Measurements from ENCODE around the gene FUT7.

FUT7 gene

GRCh38 chr9:136997830-136998234 lies 34.1 kb downstream of the FUT7 start:
- FAIRE-seq, result no peak

- no peak for FAIRE-seq
These were observed 34.5 kb downstream of the FUT7 start for GRCh38 chr9:136997371-136997770.

DNA sequence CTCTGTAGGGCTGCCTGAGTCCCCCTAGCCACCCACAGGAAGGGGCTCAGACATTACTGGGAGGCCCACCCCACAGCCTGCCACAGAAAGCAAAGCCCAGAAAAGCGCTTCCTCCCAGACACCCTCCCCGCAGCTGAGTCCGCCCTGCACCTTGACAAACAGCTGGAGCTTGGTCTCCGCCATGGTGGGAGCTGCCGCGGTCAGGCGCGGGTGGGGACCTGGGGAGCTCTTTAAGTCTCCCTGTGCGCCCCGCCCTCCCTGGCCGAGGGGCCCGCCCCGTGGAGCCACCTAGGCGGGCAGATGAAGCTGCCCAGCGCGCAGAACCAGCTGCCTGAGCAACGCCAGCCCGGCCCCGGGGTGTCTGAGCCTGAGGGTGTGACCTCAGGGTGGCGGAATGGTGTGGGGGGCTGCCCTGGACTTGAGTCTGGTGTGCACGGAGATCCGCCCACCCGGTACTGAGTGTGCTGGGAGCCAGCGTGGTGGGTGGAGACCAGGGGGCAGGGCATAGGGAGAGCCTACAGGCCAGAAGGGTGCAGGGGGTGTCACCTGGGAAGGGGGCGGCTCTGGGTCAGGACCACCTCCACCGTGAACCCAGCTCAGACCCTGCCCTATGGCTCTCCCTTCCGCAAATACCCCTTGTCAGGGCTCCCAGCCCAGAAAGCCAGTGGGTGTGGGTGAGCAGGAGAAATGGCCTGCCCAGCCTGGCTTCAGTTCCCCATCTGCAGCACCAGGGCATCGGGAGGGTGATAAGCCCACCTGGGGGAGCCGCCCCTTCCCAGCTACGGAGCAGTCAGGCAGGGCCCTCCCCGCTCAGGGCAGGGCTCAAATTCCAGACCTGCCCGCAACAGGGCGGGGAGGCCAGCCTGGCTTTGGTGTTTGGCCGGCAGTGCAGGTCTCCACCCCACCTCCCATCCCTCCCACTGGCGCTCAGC lies 35.3 kb downstream of the FUT7 start, which contains the start of gene CLIC3:
TSS of gene CLIC3 (minus strand) at position 208 of the 932 bp plus-strand sequence. CDS start at position 183, 25 bp downstream.
- FAIRE-seq, result no peak

GRCh38 chr9:136995772-136996311 lies 36.0 kb downstream of the FUT7 start:
- no peak for FAIRE-seq

DNA sequence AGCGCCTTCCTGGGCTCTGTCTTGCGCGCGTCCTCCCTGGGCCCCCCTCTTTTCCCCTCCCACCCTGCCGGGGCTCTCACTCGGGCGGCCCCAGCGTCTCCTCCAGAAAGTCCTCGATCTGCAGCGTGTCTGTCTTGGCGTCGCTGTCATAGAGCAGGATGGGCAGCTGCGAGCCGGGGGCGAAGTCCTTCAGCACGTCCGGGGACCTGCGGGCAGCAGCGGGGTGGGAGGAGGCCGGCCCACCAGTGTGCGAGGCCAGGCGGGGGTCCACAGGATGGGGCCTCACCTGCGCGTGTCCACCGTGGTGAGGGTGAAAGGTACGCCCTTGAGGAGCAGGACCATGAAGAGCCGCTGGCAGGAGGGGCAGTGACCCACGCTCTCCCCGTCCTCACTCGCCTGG lies 36.5 kb downstream of the FUT7 start:
- no peak for FAIRE-seq

DNA sequence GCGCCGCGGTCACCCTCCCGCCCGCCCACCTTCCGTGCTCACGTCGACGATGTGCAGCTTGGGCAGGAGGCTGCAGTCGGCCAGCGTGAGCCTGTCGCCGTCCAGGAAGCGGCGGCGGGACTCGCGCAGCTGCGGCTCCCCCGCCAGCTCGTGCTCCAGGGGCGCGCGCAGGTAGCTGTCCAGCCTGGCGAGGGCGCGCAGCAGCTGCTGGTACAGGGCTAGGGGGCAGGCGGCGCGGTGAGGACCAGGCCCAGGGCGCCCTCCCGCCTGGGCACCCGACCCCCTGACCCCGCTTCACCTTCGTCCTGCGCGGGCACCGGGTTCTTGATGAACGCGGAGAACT lies 37.0 kb downstream of the FUT7 start:
- no peak for FAIRE-seq

DNA sequence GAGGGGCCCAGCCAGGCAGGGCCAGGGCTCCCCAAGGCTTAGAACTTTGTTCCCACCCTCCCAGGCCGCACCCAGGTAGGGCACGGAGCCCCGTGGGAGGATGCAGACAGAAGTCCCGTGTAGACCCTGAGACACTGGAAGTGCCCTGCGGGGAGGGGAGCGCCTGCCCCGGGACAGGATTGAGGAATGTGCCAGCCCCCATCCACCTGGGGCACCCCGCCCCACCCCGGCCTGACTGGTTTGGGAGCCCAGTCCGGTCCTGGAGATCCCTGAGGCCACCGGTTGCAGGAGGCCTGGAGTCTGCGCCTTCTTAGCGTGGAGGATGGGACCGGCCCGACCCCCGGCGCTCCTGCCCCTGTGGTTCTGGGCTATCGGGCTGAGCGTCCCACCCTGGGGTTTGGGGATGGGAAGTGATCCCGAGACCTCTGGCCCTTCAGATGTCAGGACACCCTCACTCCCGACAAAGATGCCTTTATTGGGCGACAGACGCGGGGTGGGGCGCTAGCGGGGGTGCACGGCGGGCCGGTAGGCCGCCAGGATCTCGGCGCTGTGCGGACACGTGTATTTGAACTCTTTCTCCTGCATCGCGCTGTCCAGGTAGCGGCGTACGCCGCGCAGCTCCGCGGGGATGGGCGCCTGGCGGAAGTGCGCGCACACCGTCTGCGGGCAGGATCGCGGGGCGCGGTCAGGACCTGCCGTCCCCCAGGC lies 37.6 kb downstream of the FUT7 start:
- FAIRE-seq, result no peak

DNA sequence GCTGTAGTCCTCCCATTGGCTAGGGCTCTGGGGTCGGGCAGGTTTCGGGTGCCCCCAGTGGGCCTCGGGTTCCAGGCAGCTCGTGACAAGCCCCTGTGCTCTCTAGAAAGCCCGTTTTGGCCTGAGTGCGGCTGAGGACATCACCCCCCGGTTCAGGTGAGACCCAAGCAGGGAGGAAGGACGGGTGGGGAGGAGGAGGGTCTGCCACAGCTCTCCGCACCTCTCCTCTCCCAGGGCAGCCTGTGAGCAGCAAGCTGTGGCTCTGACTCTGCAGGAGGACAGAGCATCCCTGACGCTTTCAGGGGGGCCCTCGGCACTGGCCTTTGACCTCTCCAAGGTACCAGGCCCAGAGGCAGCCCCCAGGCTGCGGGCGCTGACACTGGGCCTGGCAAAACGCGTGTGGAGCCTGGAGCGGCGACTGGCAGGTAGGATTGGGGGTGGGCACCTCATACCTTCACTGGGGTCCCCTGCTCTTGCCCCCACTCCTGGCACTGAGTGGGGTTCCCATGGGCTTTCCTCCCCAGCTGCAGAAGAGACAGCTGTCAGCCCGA lies 39.0 kb downstream of the FUT7 start:
- FAIRE-seq, result no peak

GRCh38 chr9:136991993-136992818 lies 39.7 kb downstream of the FUT7 start, which contains the start of gene PAXX:
Gene PAXX, plus strand, starts transcription at chr9:136992422. Its CDS starts 22 bp downstream, at chr9:136992444.
- no peak for FAIRE-seq

DNA sequence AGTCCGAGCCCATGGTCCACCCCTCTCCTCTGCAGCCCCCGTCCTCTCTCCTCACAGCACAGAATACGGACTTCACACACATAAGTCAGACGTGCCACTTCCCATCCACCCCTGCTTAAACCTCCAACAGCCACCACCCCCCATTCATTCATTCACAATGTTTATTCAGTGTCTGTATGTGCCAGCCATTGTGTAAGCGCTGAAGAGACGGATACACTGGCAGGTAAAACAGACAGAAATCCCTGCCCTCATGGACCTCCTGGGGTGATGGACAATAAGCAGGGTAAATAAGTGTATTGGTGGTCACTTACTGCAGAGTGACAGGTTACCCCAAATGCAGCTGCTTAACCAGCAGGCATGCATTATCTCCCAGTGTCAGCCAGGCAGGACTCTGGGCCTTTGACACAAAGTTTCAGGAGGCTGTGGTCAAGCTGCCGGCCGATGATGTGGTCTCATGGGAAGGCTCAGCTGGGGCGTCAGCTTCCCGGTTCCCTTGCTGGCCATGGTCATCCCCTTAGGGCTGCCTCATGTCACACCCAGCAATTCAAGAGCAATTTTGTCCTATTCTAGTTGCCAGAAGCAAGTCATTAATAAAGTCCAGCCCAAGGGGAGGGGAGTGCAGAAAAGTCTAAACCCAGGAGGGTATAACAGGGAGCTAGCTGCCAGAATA lies 41.5 kb downstream of the FUT7 start:
- FAIRE-seq, result no peak

DNA sequence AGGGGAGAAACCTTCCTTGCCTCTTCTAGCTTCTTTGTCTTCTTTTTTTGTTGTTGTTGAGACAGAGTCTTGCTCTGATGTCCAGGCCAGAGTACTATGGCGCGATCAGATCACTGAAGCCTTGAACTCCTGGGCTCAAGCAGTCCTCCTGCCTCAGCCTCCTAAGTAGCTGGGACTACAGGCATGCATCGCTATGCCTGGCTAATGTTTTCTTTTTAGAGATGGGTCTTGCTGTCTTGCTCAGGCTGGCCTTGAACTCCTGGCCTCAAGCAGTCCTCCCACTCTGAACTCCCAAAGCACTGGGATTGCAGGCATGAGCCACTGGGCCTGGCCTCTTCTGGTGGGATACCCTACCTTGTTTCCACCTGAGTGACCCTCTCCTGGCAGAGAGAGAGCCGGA lies 43.0 kb downstream of the FUT7 start:
- no peak for FAIRE-seq

GRCh38 chr9:136985853-136986252 lies 46.0 kb downstream of the FUT7 start:
- no peak for FAIRE-seq

GRCh38 chr9:136985027-136985602 lies 46.8 kb downstream of the FUT7 start:
- no peak for FAIRE-seq

- no peak for FAIRE-seq
These were observed 47.3 kb downstream of the FUT7 start for GRCh38 chr9:136984464-136985026.

GRCh38 chr9:136983656-136984314 lies 48.1 kb downstream of the FUT7 start:
- FAIRE-seq, result no peak

- no peak for FAIRE-seq
These were observed 48.7 kb downstream of the FUT7 start for GRCh38 chr9:136983167-136983566.

- FAIRE-seq, result no peak
These were observed 49.4 kb downstream of the FUT7 start, which contains the start of gene LCNL1 for GRCh38 chr9:136982232-136983051. Gene LCNL1, plus strand, starts transcription at chr9:136982993. Its CDS starts 594 bp downstream, at chr9:136983587.

DNA sequence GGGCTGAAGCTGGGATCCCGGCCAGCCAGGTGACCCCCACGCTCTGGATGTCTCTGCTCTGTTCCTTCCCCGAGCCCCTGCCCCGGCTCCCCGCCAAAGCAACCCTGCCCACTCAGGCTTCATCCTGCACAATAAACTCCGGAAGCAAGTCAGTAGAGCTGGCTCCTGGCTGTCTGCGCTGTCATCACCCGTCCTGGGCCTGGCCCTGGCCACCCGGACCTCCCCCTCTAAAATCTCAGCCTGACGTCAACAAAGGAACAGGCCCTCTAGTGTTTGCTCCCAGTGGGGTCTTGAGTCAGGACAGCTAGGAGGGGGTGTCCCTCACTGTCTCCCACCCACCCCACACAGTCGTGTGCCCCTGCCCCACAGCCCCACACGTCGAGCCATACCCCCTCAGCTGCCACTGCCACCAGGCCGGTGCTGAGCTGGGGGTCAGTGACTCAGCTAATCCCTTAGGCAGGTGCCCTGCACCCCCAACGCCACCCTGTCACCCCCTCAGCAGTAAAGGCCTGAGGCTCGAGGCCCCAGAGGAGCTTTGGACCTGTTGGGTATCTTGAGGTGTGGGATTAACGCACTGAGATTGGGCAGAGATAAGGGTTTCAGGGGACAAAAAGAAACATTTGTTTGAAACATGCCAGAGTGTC lies 50.2 kb downstream of the FUT7 start:
- FAIRE-seq, result no peak

Data from G401.6 (cell line).